ENCODE measurements around the gene ERAL1. TPM values are rescaled to one million over a fixed set of nuclear protein-coding genes. Genes with fewer than 3 reads are reported as not detected.

ERAL1 gene
- total and polyA plus RNA-seq, 7 donors = 38.3 to 98.5 (median 44.7) TPM

DNA sequence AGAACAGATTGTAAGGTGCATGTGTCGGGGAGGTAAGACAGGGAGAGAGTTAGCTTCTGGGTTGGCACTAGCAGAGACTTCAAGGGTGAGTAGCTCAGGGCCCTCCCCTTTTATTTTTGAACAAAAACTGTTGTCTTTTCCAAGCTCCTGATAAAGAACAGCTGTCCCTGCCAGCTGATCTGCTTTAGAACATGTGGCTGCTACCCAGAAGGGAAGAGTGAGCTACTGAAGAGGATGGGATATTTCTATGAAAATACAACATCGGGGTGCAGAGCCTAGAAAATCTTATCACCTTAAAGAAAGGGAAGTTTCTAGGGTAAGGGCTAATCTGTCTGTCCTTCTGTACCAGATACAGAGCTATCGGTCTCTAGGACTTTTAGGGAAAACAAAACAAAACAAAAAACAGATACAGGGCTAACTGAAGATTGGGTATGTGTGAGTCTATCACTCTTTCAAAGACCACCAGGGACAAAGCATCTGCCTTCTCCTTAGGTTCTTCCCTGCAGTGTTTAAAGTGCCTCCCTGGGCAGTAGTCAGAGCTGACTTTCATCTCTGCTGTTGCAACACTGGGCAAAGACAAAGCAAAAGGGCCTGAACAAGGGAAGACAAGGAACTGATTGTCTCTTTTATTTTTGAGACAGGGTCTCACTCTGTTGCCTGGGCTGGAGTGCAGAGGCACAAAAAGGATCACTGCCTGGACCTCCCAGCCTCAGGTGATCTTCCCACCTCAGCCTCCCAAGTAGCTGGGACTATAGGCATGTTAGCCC is 53.1 kb downstream of the ERAL1 start:
- ATAC-seq (no peak), DNase-seq (no peak)
- 71 to 84% (median 83%) methylated on average over 3 of the region's 3 CpGs for WGBS, 3 donors
- no peak overlapping the region for H3K4me3 ChIP-seq
- intact Hi-C loops (cut with DNase I) = no loop called here
- H3K9me3 ChIP-seq = no peaks in the 10 kb centered on the region
- H3K4me1 ChIP-seq = peaks cover 20% of the 10 kb centered on the region
- H3K27me3 ChIP-seq (ENCODE audit: insufficient read depth in 3 of 3, low read length in 2 of 3) = no peaks in the 10 kb centered on the region
- H3K36me3 ChIP-seq (ENCODE audit: insufficient read depth in 1 of 2, low read depth in 1 of 2) = peaks cover 14 to 75% of the 10 kb centered on the region in 2 donors
- TF ChIP-seq, protein P1, sequence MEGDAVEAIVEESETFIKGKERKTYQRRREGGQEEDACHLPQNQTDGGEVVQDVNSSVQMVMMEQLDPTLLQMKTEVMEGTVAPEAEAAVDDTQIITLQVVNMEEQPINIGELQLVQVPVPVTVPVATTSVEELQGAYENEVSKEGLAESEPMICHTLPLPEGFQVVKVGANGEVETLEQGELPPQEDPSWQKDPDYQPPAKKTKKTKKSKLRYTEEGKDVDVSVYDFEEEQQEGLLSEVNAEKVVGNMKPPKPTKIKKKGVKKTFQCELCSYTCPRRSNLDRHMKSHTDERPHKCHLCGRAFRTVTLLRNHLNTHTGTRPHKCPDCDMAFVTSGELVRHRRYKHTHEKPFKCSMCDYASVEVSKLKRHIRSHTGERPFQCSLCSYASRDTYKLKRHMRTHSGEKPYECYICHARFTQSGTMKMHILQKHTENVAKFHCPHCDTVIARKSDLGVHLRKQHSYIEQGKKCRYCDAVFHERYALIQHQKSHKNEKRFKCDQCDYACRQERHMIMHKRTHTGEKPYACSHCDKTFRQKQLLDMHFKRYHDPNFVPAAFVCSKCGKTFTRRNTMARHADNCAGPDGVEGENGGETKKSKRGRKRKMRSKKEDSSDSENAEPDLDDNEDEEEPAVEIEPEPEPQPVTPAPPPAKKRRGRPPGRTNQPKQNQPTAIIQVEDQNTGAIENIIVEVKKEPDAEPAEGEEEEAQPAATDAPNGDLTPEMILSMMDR (IDR thresholded peaks at IDR 0.05) = no peak
- peak overlapping the region; percentile 61 for H3K27ac ChIP-seq

DNA sequence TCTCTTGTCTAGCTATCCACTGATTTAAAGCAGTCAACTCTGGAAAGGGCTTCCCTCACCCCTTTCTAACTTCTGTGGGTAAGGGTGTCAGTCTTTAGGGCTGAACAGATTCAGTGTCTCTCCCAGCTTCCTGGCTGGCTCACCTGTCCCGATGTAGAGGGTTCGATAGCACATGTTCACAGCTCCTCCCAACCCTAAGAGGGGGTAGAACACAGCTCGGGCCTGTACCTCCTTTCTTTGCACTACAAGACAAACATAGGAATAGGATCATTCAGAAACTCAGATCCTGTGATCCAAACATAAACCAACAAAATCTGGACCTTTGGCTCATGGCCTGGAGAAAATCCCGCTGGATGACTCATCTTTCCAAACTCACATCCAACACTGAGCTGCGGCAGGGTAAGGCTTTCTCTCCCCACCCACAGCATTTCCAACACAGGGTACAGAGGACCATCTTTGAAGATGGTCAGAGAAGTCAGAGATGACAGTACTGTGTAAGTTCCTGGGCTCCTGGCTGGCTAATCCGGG is 53.9 kb downstream of the ERAL1 start:
- TF ChIP-seq, protein P1 (IDR thresholded peaks at IDR 0.05) = no peak
- H3K4me1 ChIP-seq = peaks cover 15% of the 10 kb centered on the region
- WGBS, 3 donors = 27 to 40% (median 34%) methylated on average over 6 of the region's 6 CpGs
- H3K27me3 ChIP-seq (ENCODE audit: insufficient read depth in 3 of 3, low read length in 2 of 3) = no peaks in the 10 kb centered on the region
- peak overlapping the region; percentile 61 for H3K27ac ChIP-seq
- no peak overlapping the region for H3K4me3 ChIP-seq
- peaks cover 15 to 83% of the 10 kb centered on the region in 2 donors for H3K36me3 ChIP-seq (ENCODE audit: insufficient read depth in 1 of 2, low read depth in 1 of 2)
- peak in 3 of 4 donors; percentile 24 to 51 (median 40) for ATAC-seq
- intact Hi-C loops (cut with DNase I) = no loop called here
- DNase-seq = no peak
- no peaks in the 10 kb centered on the region for H3K9me3 ChIP-seq

DNA sequence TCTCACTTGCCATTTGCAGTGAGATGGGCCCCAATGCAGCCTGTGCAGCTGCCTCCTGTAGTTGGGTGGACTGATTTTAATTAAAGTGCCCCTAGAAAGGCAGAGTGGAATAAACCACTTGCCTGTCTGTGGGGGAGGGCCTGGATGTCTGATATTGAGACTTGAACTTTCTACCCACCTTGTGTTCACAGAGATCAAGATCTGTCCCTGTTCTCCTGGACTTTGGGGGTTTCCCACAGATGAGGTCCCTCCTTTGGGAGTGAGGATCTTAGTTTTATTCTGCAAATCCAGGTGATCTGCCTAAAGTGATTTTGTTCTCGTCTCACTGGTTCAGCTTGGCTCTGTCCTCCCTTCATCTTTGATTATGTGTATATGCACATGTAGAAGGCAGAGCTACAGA is 55.7 kb downstream of the ERAL1 start:
- WGBS, 3 donors = 87 to 92% (median 89%) methylated on average over 1 of the region's 1 CpG
- no peak for ATAC-seq
- TF ChIP-seq, protein P1 (IDR thresholded peaks at IDR 0.05) = no peak
- Histone ChIP-seq H3K36me3 (ENCODE audit: insufficient read depth in 1 of 2, low read depth in 1 of 2) (peaks cover 23 to 99% of the 10 kb centered on the region in 2 donors), H3K27ac (no peak overlapping the region), H3K9me3 (no peaks in the 10 kb centered on the region), H3K4me1 (peaks cover 15% of the 10 kb centered on the region), H3K4me3 (no peak overlapping the region), H3K27me3 (ENCODE audit: insufficient read depth in 3 of 3, low read length in 2 of 3) (no peaks in the 10 kb centered on the region)
- no peak for DNase-seq
- intact Hi-C loops (cut with DNase I) = loop anchor here in 1 of 2 donors (10.0 kb wide), 1 partner anchor 266 kb away; the partner anchor contains the start of gene BLTP2

Other genes with a start within 250 kb of the ERAL1 start
- 1 to 10 TPM; 3.9 to 7.6 (median 5.5) TPM for gene RSKR, start 240.8 kb upstream of the ERAL1 start, total RNA-seq
- gene RSKR, start 240.8 kb upstream of the ERAL1 start, polyA plus RNA-seq = 1 to 10 TPM; 2.0 to 4.7 (median 2.0) TPM
- gene BLTP2, start 209.9 kb upstream of the ERAL1 start, total RNA-seq = 100 to 1,000 TPM in 1 of 4 donors, 10 to 100 TPM in 3; 69.0 to 100 (median 96.0) TPM
- gene BLTP2, start 209.9 kb upstream of the ERAL1 start, polyA plus RNA-seq = 10 to 100 TPM; 23.6 to 71.0 (median 34.5) TPM
- 10 to 100 TPM; 23.6 to 28.0 (median 26.7) TPM for gene SDF2, start 193.1 kb upstream of the ERAL1 start, total RNA-seq
- gene SDF2, start 193.1 kb upstream of the ERAL1 start, polyA plus RNA-seq = 10 to 100 TPM; 20.9 to 72.0 (median 43.2) TPM
- 10 to 100 TPM; 66.1 to 77.4 (median 69.8) TPM for gene SUPT6H, start 192.8 kb upstream of the ERAL1 start, total RNA-seq
- gene SUPT6H, start 192.8 kb upstream of the ERAL1 start, polyA plus RNA-seq = 10 to 100 TPM; 28.6 to 70.7 (median 34.8) TPM
- 1 to 10 TPM in 1 of 4 donors, under 1 TPM in 3; 0.21 to 1.1 (median 0.32) TPM for gene PROCA1, start 143.1 kb upstream of the ERAL1 start, total RNA-seq
- under 1 TPM; 0.32 to 0.51 (median 0.36) TPM for gene PROCA1, start 143.1 kb upstream of the ERAL1 start, polyA plus RNA-seq
- 10 to 100 TPM in 1 of 4 donors, 1 to 10 TPM in 3; 7.8 to 12.2 (median 9.1) TPM for gene RAB34, start 137.1 kb upstream of the ERAL1 start, total RNA-seq
- gene RAB34, start 137.1 kb upstream of the ERAL1 start, polyA plus RNA-seq = 10 to 100 TPM in 2 of 3 donors, 1 to 10 TPM in 1; 9.1 to 21.0 (median 10.6) TPM
- gene RPL23A, start 135.0 kb upstream of the ERAL1 start, total RNA-seq = 1,000 to 10,000 TPM in 2 of 4 donors, 100 to 1,000 TPM in 2; 978 to 1,214 (median 1,068) TPM
- gene RPL23A, start 135.0 kb upstream of the ERAL1 start, polyA plus RNA-seq = 1,000 to 10,000 TPM in 2 of 3 donors, 100 to 1,000 TPM in 1; 883 to 1,789 (median 1,153) TPM
- gene TLCD1, start 128.8 kb upstream of the ERAL1 start, total RNA-seq = 1 to 10 TPM in 1 of 4 donors, under 1 TPM in 2, not detected in 1; 0.77 to 1.9 (median 0.88) TPM
- gene TLCD1, start 128.8 kb upstream of the ERAL1 start, polyA plus RNA-seq = 1 to 10 TPM in 2 of 3 donors, under 1 TPM in 1; 0.68 to 2.4 (median 1.3) TPM
- 1 to 10 TPM in 2 of 4 donors, under 1 TPM in 2; 0.60 to 1.5 (median 0.92) TPM for gene NEK8, start 126.2 kb upstream of the ERAL1 start, total RNA-seq
- 1 to 10 TPM in 1 of 3 donors, under 1 TPM in 2; 0.21 to 1.1 (median 0.80) TPM for gene NEK8, start 126.2 kb upstream of the ERAL1 start, polyA plus RNA-seq
- gene TRAF4, start 111.0 kb upstream of the ERAL1 start, total RNA-seq = 1 to 10 TPM; 1.4 to 6.7 (median 2.3) TPM
- gene TRAF4, start 111.0 kb upstream of the ERAL1 start, polyA plus RNA-seq = 1 to 10 TPM; 1.6 to 3.3 (median 2.1) TPM
- gene FAM222B, start 12.2 kb upstream of the ERAL1 start, total RNA-seq = 10 to 100 TPM; 25.3 to 52.9 (median 36.0) TPM
- 10 to 100 TPM; 22.4 to 66.2 (median 32.2) TPM for gene FAM222B, start 12.2 kb upstream of the ERAL1 start, polyA plus RNA-seq
- 10 to 100 TPM; 40.8 to 81.1 (median 43.9) TPM for gene FLOT2, start 42.7 kb downstream of the ERAL1 start, total RNA-seq
- 10 to 100 TPM; 30.4 to 35.3 (median 34.0) TPM for gene FLOT2, start 42.7 kb downstream of the ERAL1 start, polyA plus RNA-seq
- gene DHRS13, start 48.1 kb downstream of the ERAL1 start, total RNA-seq = 1 to 10 TPM in 2 of 4 donors, under 1 TPM in 2; 0.48 to 2.1 (median 1.1) TPM
- gene DHRS13, start 48.1 kb downstream of the ERAL1 start, polyA plus RNA-seq = 1 to 10 TPM; 1.1 to 2.7 (median 1.2) TPM
- 10 to 100 TPM; 22.3 to 28.6 (median 24.4) TPM for gene PHF12, start 96.5 kb downstream of the ERAL1 start, total RNA-seq
- 10 to 100 TPM in 1 of 3 donors, 1 to 10 TPM in 2; 7.3 to 12.1 (median 7.7) TPM for gene PHF12, start 96.5 kb downstream of the ERAL1 start, polyA plus RNA-seq
- gene SEZ6, start 151.0 kb downstream of the ERAL1 start, total RNA-seq = not detected
- gene SEZ6, start 151.0 kb downstream of the ERAL1 start, polyA plus RNA-seq = under 1 TPM in 1 of 3 donors, not detected in 2; 0.04 TPM
- gene PIPOX, start 188.1 kb downstream of the ERAL1 start, total RNA-seq = 1 to 10 TPM in 1 of 4 donors, under 1 TPM in 2, not detected in 1; 0.26 to 1.7 (median 0.91) TPM
- gene PIPOX, start 188.1 kb downstream of the ERAL1 start, polyA plus RNA-seq = 1 to 10 TPM in 1 of 3 donors, under 1 TPM in 2; 0.17 to 3.6 (median 0.35) TPM

Measured in psoas muscle (tissue), 8 donors.